GM18507 (cell line): ENCODE data around the gene WWOX.
"Not testable (repeated sequence)": the region's sequence is repeated elsewhere in the genome, so short reads cannot be mapped to it uniquely, and the experiment has no call there.

ENCODE experiments used
- DNase-seq: peaks from one replicate; pipeline ENCODE4 v3.0.0; 2011; ENCODE audit warnings: low read depth; ENCODE audit not compliant: insufficient read length; ENCODE audit errors: extremely low spot score
- FAIRE-seq: peaks from 2 replicates; lab custom pipeline; 2011; peaks lifted over from hg19 to GRCh38; lab: Jason Lieb, UNC

Gene WWOX

DNA sequence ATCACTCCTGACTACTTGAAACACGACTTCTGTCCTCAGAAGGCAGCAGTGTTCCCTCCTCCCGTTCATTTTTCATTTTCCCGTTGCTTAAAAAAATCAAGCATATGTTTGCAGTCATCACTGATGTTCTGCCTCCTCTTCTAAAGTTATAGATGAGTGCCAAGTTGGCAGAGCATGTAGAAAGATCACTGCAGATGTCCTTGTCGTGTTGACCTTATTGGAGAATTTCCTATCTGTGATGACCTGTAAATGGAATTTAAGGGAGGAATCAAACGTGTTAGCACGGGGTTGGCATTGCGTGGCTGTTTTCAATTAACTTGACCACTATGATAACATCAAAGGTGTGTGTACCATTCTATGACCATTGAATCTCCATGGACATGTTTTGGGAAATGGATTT is 396.7 kb downstream of the WWOX start:
- DNase-seq (no peak), FAIRE-seq (no peak)

DNA sequence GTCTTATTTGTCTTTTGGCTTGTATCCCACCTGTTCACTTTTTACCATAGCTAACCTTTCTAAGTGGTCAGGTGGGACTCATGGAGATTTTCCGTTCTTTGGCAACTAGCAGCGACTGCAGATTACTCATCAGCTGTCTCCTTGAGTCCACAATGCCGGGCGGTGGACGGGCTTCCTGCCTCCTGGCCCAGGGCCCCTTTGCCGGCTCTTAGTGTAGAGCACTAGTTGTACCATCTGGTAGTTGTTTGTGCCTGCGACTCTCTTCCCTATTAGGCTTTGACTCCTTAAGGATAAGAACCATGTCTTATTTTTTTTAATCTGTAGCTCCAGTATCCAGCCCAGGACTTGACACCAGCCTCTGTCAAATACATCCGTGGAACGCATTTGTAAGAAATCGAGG is 399.9 kb downstream of the WWOX start:
- no peak for DNase-seq

GRCh38 chr16:78500659-78501270 is 401.3 kb downstream of the WWOX start:
- no peak for DNase-seq
- FAIRE-seq: no peak

More for the DNA sequence above, 399.9 kb downstream of the WWOX start:
- FAIRE-seq: no peak

GRCh38 chr16:78501744-78502143 is 402.3 kb downstream of the WWOX start:
- FAIRE-seq (peak; percentile 18), DNase-seq (no peak)

DNA sequence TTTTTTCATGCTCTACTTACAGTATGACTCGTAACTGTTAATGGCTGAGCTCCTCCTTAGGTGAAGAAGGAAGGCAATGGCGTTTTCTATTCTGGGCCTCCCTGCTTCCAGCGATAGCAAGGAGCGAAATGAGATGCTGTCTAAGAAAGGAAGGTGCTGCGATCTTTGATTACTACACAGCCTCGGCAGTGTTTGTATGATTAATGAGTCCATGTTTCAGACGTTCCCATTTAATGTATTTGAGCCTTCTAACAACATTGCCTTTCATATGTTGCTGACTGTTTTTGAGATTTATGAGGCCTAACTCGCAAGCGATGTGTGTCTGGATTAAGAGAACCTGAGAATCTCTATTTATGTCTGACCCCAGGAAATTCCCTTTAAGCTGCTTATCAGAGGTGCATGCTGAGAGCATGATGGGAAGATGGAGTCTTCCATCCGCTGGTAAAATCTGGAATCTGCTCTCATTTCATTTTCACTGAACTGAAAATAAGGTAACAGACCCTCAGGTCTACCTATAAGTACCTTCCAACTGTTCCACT is 403.4 kb downstream of the WWOX start:
- FAIRE-seq (no peak), DNase-seq (no peak)

GRCh38 chr16:78503602-78504001 is 404.1 kb downstream of the WWOX start:
- FAIRE-seq (peak; percentile 70), DNase-seq (no peak)

- DNase-seq (no peak), FAIRE-seq (no peak)
Observed at GRCh38 chr16:78504401-78504851, 405.0 kb downstream of the WWOX start.

GRCh38 chr16:78505036-78505435 is 405.6 kb downstream of the WWOX start:
- DNase-seq: no peak
- FAIRE-seq: no peak

GRCh38 chr16:78505544-78506366 is 406.3 kb downstream of the WWOX start:
- FAIRE-seq (no peak), DNase-seq (no peak)

- no peak for FAIRE-seq
- no peak for DNase-seq
Observed at GRCh38 chr16:78506367-78507193, 407.1 kb downstream of the WWOX start.

DNA sequence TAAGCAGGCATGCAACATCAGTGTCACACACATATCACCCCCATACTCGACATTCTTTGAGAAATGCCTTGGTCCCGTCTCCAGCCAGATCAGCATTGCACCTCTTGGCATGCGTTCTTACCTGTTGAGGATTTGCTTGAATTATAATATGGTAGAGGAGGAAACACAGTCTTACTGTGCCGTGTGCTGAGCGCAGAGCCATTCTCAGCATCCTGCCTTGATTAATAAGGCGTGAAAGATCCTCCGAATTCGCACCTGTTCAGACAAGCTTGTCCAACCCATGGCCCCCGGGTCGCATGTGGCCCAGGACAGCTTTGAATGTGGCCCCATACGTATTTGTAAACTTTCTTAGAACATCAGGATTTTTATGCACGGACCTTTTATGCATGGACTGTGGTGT is 408.1 kb downstream of the WWOX start:
- FAIRE-seq (no peak), DNase-seq (no peak)

- peak; percentile 73 for FAIRE-seq
- DNase-seq: peak; percentile 17
Observed at GRCh38 chr16:78509965-78510364, 410.5 kb downstream of the WWOX start.

GRCh38 chr16:78510496-78510895 is 411.0 kb downstream of the WWOX start:
- DNase-seq: no peak
- no peak for FAIRE-seq

GRCh38 chr16:78513838-78514237 is 414.4 kb downstream of the WWOX start:
- DNase-seq (no peak), FAIRE-seq (no peak)

GRCh38 chr16:78514888-78515287 is 415.4 kb downstream of the WWOX start:
- not testable (repeated sequence) for DNase-seq, FAIRE-seq

DNA sequence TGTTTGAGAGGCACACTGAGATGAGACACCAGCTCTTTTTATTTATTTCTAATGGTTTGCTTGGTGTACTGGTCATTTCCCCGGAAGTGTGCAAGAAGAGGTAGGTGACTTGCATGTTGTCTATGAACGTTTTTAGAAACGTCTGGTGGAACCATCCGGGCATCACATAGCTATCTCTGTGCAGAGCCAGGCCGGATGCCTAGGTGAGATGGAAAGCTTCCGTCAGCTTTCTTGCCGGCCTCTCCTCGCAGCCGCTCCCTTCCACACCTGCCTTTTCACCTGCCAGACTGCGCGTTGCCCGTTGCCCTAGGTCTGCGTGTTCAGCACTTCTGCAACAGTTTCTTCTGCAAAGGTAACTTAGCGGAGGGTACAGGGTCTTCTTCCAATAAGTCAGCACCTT is 416.0 kb downstream of the WWOX start:
- no peak for DNase-seq
- FAIRE-seq: no peak

- DNase-seq (no peak), FAIRE-seq (no peak)
Observed at GRCh38 chr16:78516006-78516736, 416.7 kb downstream of the WWOX start.

DNA sequence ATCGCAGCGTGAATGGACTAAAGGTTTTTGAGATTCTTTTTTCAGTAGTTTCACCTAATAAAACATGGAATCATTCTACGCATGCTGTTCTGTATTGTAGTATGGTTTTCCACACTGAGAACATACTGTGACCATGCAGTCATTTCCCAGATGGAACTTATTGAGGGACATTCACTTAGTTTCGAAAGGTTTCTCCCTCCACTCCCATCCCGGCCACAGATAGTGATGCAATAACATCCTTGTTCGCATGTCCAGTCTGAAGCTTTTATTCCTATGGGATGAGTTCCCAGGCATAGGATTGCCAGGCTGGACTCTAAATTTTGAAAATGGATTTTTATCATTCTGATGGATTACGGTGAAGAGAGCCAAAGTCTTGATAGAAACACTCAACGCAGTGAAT is 420.4 kb downstream of the WWOX start:
- FAIRE-seq (no peak), DNase-seq (no peak)

DNA sequence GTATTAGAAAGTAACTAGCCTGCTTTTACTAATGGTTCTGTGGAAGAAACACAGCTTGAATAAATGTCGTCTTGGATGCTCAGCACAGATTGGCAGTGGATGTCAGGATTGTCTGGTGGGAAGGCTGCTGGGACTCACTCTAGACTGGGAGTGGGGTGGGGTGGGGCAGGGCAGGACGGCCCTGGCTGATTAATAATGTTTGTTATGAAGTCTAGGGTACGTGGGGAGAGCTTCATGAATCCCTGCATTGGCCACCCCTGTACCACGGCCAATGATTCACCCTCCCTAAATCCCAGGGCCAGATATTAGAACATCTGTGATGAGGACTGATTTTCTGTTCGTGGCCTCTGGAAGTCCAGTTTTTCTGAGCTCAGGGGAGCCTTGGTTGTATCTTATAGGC is 421.0 kb downstream of the WWOX start:
- DNase-seq: no peak
- FAIRE-seq: no peak
